ENCODE results near the gene TMEM198.

Gene TMEM198

DNA sequence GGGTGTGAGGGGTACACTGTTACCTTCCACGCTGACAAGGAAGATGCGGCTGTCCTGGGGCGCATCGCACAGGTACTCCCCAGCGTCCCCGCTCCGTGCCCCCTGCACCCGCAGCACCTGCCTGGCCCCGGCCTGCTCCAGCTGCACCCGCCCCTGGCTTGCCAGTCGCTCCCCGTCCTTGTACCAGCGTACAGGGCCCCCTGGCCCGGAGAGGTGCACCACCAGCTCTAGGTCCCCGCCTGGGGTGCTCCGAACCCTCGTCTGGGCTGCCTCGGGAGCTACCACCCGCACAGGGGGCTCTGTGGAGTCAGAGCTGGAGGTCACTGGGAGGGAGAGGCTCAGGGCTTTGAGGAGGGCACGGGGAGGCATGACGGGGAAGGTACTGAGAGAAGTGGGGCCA is 13.5 kb downstream of the TMEM198 start:
- ATAC-seq (ENCODE audit: low read depth) (no peak), DNase-seq (ENCODE audit: low spot score) (no peak)
- no peak overlapping the region for H3K27ac ChIP-seq (ENCODE audit: poor library complexity, severe bottlenecking)
- H3K4me1 ChIP-seq (ENCODE audit: insufficient read depth, poor library complexity, severe bottlenecking), result no peaks in the 10 kb centered on the region
- H3K36me3 ChIP-seq (ENCODE audit: low read depth), result no peaks in the 10 kb centered on the region
- H3K4me3 ChIP-seq (ENCODE audit: severe bottlenecking), result no peak overlapping the region
- H3K9me3 ChIP-seq (ENCODE audit: severe bottlenecking), result no peaks in the 10 kb centered on the region
- no peaks in the 10 kb centered on the region for H3K27me3 ChIP-seq (ENCODE audit: insufficient read depth, poor library complexity, severe bottlenecking)
- TF ChIP-seq, protein P1, sequence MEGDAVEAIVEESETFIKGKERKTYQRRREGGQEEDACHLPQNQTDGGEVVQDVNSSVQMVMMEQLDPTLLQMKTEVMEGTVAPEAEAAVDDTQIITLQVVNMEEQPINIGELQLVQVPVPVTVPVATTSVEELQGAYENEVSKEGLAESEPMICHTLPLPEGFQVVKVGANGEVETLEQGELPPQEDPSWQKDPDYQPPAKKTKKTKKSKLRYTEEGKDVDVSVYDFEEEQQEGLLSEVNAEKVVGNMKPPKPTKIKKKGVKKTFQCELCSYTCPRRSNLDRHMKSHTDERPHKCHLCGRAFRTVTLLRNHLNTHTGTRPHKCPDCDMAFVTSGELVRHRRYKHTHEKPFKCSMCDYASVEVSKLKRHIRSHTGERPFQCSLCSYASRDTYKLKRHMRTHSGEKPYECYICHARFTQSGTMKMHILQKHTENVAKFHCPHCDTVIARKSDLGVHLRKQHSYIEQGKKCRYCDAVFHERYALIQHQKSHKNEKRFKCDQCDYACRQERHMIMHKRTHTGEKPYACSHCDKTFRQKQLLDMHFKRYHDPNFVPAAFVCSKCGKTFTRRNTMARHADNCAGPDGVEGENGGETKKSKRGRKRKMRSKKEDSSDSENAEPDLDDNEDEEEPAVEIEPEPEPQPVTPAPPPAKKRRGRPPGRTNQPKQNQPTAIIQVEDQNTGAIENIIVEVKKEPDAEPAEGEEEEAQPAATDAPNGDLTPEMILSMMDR (IDR thresholded peaks at IDR 0.05; ENCODE audit: poor library complexity, severe bottlenecking), result no peak

DNA sequence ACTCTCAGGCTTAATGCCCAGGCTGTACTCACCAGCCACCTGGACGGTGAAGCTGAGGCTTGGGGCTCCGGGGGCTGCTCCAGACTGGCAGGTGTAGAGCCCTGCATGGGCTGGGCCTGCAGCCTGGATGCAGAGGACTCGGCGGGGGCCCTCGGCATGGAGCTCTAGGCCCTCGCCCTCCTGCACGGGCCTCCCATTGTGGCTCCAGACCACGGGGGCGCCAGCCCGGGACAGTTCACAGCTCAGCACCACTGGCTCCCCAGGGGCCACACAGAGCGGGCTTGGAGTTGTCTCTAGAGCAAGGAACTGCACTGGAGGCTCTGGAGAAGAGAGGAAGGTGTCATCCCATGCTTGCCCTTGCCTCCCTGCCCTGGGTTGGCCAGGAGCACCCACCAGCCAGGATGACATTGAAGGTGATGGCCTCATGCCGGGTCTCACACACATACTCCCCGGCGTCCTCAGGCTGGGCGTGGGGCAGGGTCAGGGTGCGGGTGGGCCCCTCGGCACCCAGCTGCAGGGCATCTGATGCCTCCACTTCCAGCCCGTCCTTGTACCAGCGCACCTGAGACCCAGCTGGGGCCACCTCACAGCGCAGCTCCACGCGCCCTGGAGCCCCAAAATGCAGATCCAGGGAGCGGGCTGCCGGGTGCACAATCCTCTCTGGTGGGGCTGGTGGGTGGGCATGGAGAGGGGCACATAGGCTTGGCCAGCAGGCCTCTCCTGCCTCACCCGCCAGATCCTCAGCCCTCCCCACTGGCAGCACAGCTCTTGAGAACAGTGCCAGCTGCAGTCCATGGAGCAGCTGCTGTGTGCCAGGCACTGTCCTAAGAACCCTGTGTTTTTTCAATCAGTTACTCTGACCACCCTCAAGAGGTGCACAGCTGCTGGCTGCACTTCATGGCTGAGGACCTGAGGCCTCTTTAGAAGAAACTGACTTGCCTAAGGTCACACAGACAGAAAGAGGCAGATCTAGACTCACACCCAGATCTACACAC is 14.3 kb downstream of the TMEM198 start:
- no peaks in the 10 kb centered on the region for H3K4me1 ChIP-seq (ENCODE audit: insufficient read depth, poor library complexity, severe bottlenecking)
- H3K27ac ChIP-seq (ENCODE audit: poor library complexity, severe bottlenecking), result no peak overlapping the region
- TF ChIP-seq, protein P1 (IDR thresholded peaks at IDR 0.05; ENCODE audit: poor library complexity, severe bottlenecking), result no peak
- H3K36me3 ChIP-seq (ENCODE audit: low read depth), result no peaks in the 10 kb centered on the region
- no peaks in the 10 kb centered on the region for H3K27me3 ChIP-seq (ENCODE audit: insufficient read depth, poor library complexity, severe bottlenecking)
- H3K9me3 ChIP-seq (ENCODE audit: severe bottlenecking), result no peaks in the 10 kb centered on the region
- H3K4me3 ChIP-seq (ENCODE audit: severe bottlenecking), result no peak overlapping the region
- ATAC-seq (ENCODE audit: low read depth) (no peak), DNase-seq (ENCODE audit: low spot score) (peak; percentile 44)

DNA sequence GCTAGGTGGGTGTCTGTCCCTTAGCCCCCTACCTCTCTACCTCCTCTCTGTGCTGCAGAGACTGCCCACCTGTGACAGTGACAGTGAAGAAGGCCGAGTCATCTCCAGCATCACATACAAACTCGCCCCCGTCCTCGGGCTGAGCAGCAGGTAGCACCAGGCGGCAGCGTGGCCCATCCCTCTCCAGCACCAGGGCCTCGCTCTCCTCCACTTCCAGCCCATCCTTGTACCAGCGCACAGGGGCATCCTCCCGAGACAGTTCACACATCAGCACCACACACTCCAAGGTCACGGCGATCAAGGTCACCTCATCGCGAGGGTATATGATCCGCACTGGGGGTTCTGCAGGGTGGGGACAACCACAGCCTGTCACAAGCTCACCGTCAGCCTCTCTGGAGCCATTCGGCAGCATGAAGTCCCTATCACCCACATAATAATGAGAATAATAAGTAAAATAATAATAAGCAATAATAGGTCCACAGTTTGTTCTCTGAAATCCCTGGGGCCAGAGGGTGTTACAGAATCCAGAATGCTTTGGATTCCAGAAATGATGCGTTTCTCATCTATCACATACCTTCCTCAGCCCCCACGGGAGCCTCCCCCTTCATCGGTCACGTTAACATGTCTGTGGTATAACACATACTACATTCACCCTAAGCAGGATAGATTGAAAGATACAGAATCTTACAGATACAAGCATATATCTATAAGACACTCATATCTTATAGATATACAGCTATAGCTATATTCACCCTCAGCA is 15.5 kb downstream of the TMEM198 start:
- Histone ChIP-seq H3K27me3 (ENCODE audit: insufficient read depth, poor library complexity, severe bottlenecking) (no peaks in the 10 kb centered on the region), H3K36me3 (ENCODE audit: low read depth) (no peaks in the 10 kb centered on the region)
- ATAC-seq (ENCODE audit: low read depth), result no peak

DNA sequence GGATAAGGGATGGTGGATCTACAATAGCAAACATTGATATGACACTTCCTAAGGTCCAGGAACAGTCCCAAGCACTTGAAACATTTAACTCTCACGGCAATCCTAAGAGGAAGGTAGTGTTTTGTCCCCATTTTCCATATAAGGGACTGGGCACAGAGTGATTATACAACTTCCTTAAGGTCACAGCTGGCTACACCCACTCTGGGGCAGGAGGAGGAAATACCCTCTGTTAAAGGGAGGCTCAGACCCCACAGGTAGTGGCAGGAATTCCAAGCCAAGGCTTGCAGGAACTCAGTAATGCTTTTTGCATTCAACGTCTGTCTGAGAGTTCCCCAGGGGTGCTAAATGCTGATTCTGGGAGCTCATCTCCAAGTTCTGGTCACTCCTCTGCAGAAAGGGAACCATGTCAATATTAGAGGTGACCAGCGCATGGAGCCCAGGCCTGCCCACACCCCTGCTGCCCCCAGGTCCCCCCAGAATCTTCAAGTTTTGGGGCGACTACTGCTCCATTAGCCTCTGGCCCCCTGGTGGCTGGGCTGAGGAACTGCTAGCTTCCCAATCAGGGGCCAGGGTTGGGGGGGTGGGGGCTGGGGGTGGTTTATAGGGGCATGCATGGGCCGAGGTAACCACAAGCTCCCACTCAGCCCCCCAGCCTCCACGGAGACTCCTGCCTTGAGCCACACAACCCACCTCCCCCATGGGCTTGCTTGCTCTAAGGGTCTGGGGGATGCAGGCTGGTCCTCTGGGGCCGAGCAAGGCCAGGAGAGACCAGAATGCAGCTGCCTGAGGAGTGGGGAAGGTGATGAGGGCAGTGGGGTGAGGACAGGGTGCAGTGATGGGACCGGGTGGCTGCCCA is 16.4 kb downstream of the TMEM198 start:
- ATAC-seq (ENCODE audit: low read depth), result no peak

More for the DNA sequence above, 15.5 kb downstream of the TMEM198 start:
- TF ChIP-seq, protein P1 (IDR thresholded peaks at IDR 0.05; ENCODE audit: poor library complexity, severe bottlenecking), result no peak
- DNase-seq (ENCODE audit: low spot score), result peak; percentile 37
- H3K4me3 ChIP-seq (ENCODE audit: severe bottlenecking), result no peak overlapping the region
- no peaks in the 10 kb centered on the region for H3K9me3 ChIP-seq (ENCODE audit: severe bottlenecking)
- no peaks in the 10 kb centered on the region for H3K4me1 ChIP-seq (ENCODE audit: insufficient read depth, poor library complexity, severe bottlenecking)
- H3K27ac ChIP-seq (ENCODE audit: poor library complexity, severe bottlenecking), result no peak overlapping the region

More for the DNA sequence above, 16.4 kb downstream of the TMEM198 start:
- H3K9me3 ChIP-seq (ENCODE audit: severe bottlenecking), result no peaks in the 10 kb centered on the region
- H3K27ac ChIP-seq (ENCODE audit: poor library complexity, severe bottlenecking), result no peak overlapping the region
- no peaks in the 10 kb centered on the region for H3K4me1 ChIP-seq (ENCODE audit: insufficient read depth, poor library complexity, severe bottlenecking)
- no peak overlapping the region for H3K4me3 ChIP-seq (ENCODE audit: severe bottlenecking)
- peak; percentile 42 for DNase-seq (ENCODE audit: low spot score)
- H3K27me3 ChIP-seq (ENCODE audit: insufficient read depth, poor library complexity, severe bottlenecking), result no peaks in the 10 kb centered on the region
- H3K36me3 ChIP-seq (ENCODE audit: low read depth), result no peaks in the 10 kb centered on the region
- TF ChIP-seq, protein P1 (IDR thresholded peaks at IDR 0.05; ENCODE audit: poor library complexity, severe bottlenecking), result peak; percentile 82
